Nephron (organoid): ENCODE data around the gene HSBP1L1.

Experiments used
- H3K27ac Mint-ChIP-seq, 3 experiments: 2 replicates each; pipeline ENCODE4 v1.8.0; 2020; ENCODE audit warnings: mixed read lengths in 3 of 3, mild to moderate bottlenecking in 2 of 3, moderate library complexity in 1 of 3
- H3K27me3 Mint-ChIP-seq: 2 replicates; pipeline ENCODE4 v1.8.0; 2021; ENCODE audit warnings: low read depth, mild to moderate bottlenecking, moderate library complexity, mixed read lengths
- H3K36me3 Mint-ChIP-seq: 2 replicates; pipeline ENCODE4 v1.8.0; 2020; ENCODE audit warnings: low read depth, mixed read lengths
- H3K4me1 Mint-ChIP-seq: 2 replicates; pipeline ENCODE4 v1.8.0; 2020; ENCODE audit warnings: mixed read lengths
- H3K4me3 Mint-ChIP-seq, 3 experiments: 2 replicates each; pipeline ENCODE4 v1.8.0; 2020; ENCODE audit warnings: mild to moderate bottlenecking in 3 of 3, mixed read lengths in 3 of 3, moderate library complexity in 2 of 3
- H3K9me3 Mint-ChIP-seq: 2 replicates; pipeline ENCODE4 v1.8.0; 2020; ENCODE audit warnings: mixed read lengths
- CTCF ChIP-seq, 3 experiments: fragments of 200-600 bp; sonication (generic); IDR thresholded peaks; one replicate each; pipeline ENCODE4 v1.5.0; 2021; ENCODE audit warnings: antibody characterized with exemption in 3 of 3; ENCODE audit not compliant: unreplicated experiment in 3 of 3

Gene HSBP1L1

DNA sequence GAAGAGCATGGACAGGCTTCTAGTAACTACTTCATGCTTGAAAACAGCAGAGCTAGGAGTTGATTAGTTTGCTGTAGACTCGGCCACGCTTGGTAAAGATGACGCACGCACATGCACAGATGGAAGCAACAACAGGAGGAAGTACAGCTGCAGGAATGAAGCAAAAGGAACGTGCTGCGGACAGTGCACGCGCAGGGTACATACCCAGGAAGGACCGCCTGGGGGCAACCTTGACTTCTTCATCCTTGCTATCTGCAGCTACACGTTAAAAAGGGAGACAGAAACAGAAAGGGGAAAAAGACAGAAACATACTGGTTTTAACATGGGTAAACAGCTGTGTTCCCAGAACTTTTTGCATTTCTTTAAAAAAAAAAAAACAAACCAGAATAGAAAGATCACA is 30.7 kb upstream of the HSBP1L1 start:
- no peak for TF ChIP-seq CTCF (IDR thresholded peaks at IDR 0.05; ENCODE audit: unreplicated experiment in 3 of 3)
- H3K36me3 Mint-ChIP-seq = peaks cover 98% of the 10 kb centered on the region
- H3K27me3 Mint-ChIP-seq = no peaks in the 10 kb centered on the region
- H3K27ac Mint-ChIP-seq = no peak overlapping the region
- no peak overlapping the region for H3K4me3 Mint-ChIP-seq
- H3K9me3 Mint-ChIP-seq = peaks cover 68% of the 10 kb centered on the region
- peaks cover 9% of the 10 kb centered on the region for H3K4me1 Mint-ChIP-seq

DNA sequence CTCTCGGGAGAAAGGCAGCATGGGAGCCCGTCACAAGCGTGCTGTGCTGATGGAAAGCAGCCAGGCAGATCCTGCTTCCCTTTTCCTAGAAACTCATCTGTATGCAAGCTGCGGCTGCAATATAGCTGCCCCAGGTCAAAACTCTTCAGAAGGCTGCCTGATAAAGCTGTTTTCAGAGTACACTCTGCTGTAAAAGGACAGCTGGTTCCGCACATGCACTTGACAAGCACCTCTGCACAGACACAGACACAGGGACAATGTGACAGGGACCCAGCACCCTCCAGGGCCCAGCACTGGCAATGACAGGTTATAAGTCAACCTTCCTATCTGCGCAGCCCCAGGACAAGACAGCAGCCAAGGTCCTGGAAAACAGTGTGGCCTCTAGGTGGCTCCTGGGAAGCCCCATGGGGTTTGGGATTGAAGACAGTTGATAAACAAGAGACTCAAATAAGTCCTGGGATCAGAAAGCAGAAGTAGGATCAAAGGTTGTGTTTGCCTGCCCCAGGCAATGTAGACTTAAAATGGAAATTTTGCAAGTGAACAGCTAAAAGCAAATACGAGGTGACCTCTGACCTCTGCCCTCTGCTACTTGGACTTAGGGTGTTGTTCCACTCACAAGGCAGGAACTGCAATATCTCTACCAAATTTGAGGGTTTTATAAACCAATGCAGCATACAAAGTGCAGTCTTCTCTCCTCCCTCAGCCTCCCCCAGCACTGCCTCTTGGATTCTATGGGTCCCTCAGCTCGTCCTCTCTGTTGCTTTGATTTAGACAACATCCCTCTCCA is 29.9 kb upstream of the HSBP1L1 start:
- Mint-ChIP-seq H3K27ac (peak overlapping the region in 1 of 3 experiments; percentile 22), H3K9me3 (peaks cover 65% of the 10 kb centered on the region), H3K27me3 (no peaks in the 10 kb centered on the region), H3K4me3 (peak overlapping the region in 1 of 3 experiments; percentile 15), H3K4me1 (peaks cover 11% of the 10 kb centered on the region), H3K36me3 (peaks cover 98% of the 10 kb centered on the region)
- TF ChIP-seq CTCF (IDR thresholded peaks at IDR 0.05; ENCODE audit: unreplicated experiment in 3 of 3) = no peak

- Mint-ChIP-seq H3K4me1 (peaks cover 16% of the 10 kb centered on the region), H3K36me3 (peaks cover 98% of the 10 kb centered on the region), H3K9me3 (peaks cover 59% of the 10 kb centered on the region), H3K27me3 (no peaks in the 10 kb centered on the region), H3K27ac (no peak overlapping the region), H3K4me3 (no peak overlapping the region)
- TF ChIP-seq CTCF (IDR thresholded peaks at IDR 0.05; ENCODE audit: unreplicated experiment in 3 of 3) = no peak
Measured at GRCh38 chr18:79935098-79935480, 29.4 kb upstream of the HSBP1L1 start.

- Mint-ChIP-seq H3K9me3 (peaks cover 55% of the 10 kb centered on the region), H3K4me3 (no peak overlapping the region), H3K27ac (no peak overlapping the region), H3K27me3 (no peaks in the 10 kb centered on the region), H3K4me1 (peaks cover 16% of the 10 kb centered on the region), H3K36me3 (peaks cover 98% of the 10 kb centered on the region)
- no peak for TF ChIP-seq CTCF (IDR thresholded peaks at IDR 0.05; ENCODE audit: unreplicated experiment in 3 of 3)
Measured at GRCh38 chr18:79935499-79935898, 28.9 kb upstream of the HSBP1L1 start.

GRCh38 chr18:79935925-79936324 is 28.5 kb upstream of the HSBP1L1 start:
- Mint-ChIP-seq H3K4me1 (peaks cover 16% of the 10 kb centered on the region), H3K9me3 (peaks cover 54% of the 10 kb centered on the region), H3K36me3 (peaks cover 96% of the 10 kb centered on the region), H3K4me3 (no peak overlapping the region), H3K27ac (no peak overlapping the region), H3K27me3 (no peaks in the 10 kb centered on the region)
- TF ChIP-seq CTCF (IDR thresholded peaks at IDR 0.05; ENCODE audit: unreplicated experiment in 3 of 3) = no peak

GRCh38 chr18:79936641-79937040 is 27.8 kb upstream of the HSBP1L1 start:
- TF ChIP-seq CTCF (IDR thresholded peaks at IDR 0.05; ENCODE audit: unreplicated experiment in 3 of 3) = no peak
- Mint-ChIP-seq H3K27ac (no peak overlapping the region), H3K36me3 (peaks cover 91% of the 10 kb centered on the region), H3K9me3 (peaks cover 48% of the 10 kb centered on the region), H3K4me1 (peaks cover 16% of the 10 kb centered on the region), H3K27me3 (no peaks in the 10 kb centered on the region), H3K4me3 (no peak overlapping the region)
